GM23338 (cell line): ENCODE measurements around the gene CD34. TPM values are rescaled to one million over a fixed set of nuclear protein-coding genes. Genes with fewer than 3 reads are reported as not detected.

Experiments
- ATAC-seq: fragments of 200-7000 bp; cut with Tn5 transposase; 3 replicates; pipeline ENCODE4 v1.9.1; 2020
- DNase-seq: peaks from one replicate; pipeline ENCODE4 v3.0.0-alpha.2; 2015; ENCODE audit warnings: low spot score
- H2AFZ ChIP-seq: fragments of 200-600 bp; sonication (generic); 2 replicates; pipeline ENCODE4 v1.8.0; 2016; ENCODE audit warnings: antibody characterized with exemption, mild to moderate bottlenecking, moderate library complexity
- H3F3A ChIP-seq: fragments of 200-600 bp; sonication (generic); replicated peaks from 2 replicates; pipeline ENCODE4 v1.8.0; 2017; ENCODE audit warnings: antibody characterized with exemption, mixed run types, low read depth
- H3K27ac ChIP-seq: fragments of 200-600 bp; sonication (generic); 2 replicates; pipeline ENCODE4 v1.6.1; 2016; ENCODE audit warnings: low read depth
- H3K27me3 ChIP-seq: fragments of 200-600 bp; sonication (generic); 2 replicates; pipeline ENCODE4 v1.8.0; 2016; ENCODE audit warnings: mild to moderate bottlenecking, mixed run types, moderate library complexity; ENCODE audit not compliant: insufficient read depth
- H3K36me3 ChIP-seq: fragments of 200-600 bp; sonication (generic); 2 replicates; pipeline ENCODE4 v1.8.0; 2016; ENCODE audit warnings: mild to moderate bottlenecking; ENCODE audit not compliant: insufficient read depth
- H3K4me1 ChIP-seq: fragments of 200-600 bp; sonication (generic); 2 replicates; pipeline ENCODE4 v1.8.0; 2016; ENCODE audit warnings: mild to moderate bottlenecking, moderate library complexity; ENCODE audit not compliant: insufficient read depth
- H3K4me2 ChIP-seq: fragments of 200-600 bp; sonication (generic); 2 replicates; pipeline ENCODE4 v1.7.1; 2017; ENCODE audit warnings: mixed run types
- H3K4me3 ChIP-seq: fragments of 200-600 bp; sonication (generic); 2 replicates; pipeline ENCODE4 v1.6.1; 2016; ENCODE audit warnings: mixed run types
- H3K79me2 ChIP-seq: fragments of 200-600 bp; sonication (generic); replicated peaks from 2 replicates; pipeline ENCODE4 v1.8.0; 2017; ENCODE audit warnings: mild to moderate bottlenecking; ENCODE audit not compliant: insufficient read depth
- H3K9me2 ChIP-seq: fragments of 200-600 bp; sonication (generic); 2 replicates; pipeline ENCODE4 v1.8.0; 2017; ENCODE audit not compliant: insufficient read depth
- H4K20me1 ChIP-seq: fragments of 200-600 bp; sonication (generic); replicated peaks from 2 replicates; pipeline ENCODE4 v1.8.0; 2017; ENCODE audit warnings: mild to moderate bottlenecking; ENCODE audit not compliant: insufficient read depth
- H3K27ac Mint-ChIP-seq: 2 replicates; pipeline ENCODE4 v1.8.0; 2020; ENCODE audit warnings: inconsistent platforms, mild to moderate bottlenecking, moderate library complexity, mixed read lengths
- H3K27me3 Mint-ChIP-seq: 3 replicates; pipeline ENCODE4 v1.8.0; 2022; ENCODE audit warnings: low read depth, mild to moderate bottlenecking, moderate library complexity, mixed read lengths, inconsistent platforms; ENCODE audit not compliant: insufficient read depth, poor library complexity
- H3K36me3 Mint-ChIP-seq: 3 replicates; pipeline ENCODE4 v1.8.0; 2021; ENCODE audit warnings: low read depth, mild to moderate bottlenecking, inconsistent platforms, moderate library complexity, mixed read lengths
- H3K4me1 Mint-ChIP-seq: 3 replicates; pipeline ENCODE4 v1.8.0; 2020; ENCODE audit warnings: mild to moderate bottlenecking, inconsistent platforms, mixed read lengths
- H3K4me3 Mint-ChIP-seq: 3 replicates; pipeline ENCODE4 v1.8.0; 2021; ENCODE audit warnings: moderate library complexity, mild to moderate bottlenecking, inconsistent platforms, mixed read lengths
- H3K9me3 Mint-ChIP-seq: 3 replicates; pipeline ENCODE4 v1.8.0; 2020; ENCODE audit warnings: moderate library complexity, mild to moderate bottlenecking, inconsistent platforms, mixed read lengths
- CREB1 ChIP-seq: fragments of 250-450 bp; sonication (Bioruptor Pico); IDR thresholded peaks from 2 replicates; pipeline ENCODE4 v1.5.0; 2020; ENCODE audit warnings: low read depth, mild to moderate bottlenecking, moderate library complexity
- EZH2phosphoT487 ChIP-seq: fragments of 200-600 bp; sonication (generic); IDR thresholded peaks from one replicate; pipeline ENCODE4 v1.8.1; 2018; ENCODE audit warnings: antibody characterized with exemption; ENCODE audit not compliant: unreplicated experiment
- JUNB ChIP-seq: IDR thresholded peaks from one replicate; pipeline ENCODE4 v1.6.1; 2016; ENCODE audit warnings: antibody characterized with exemption; ENCODE audit not compliant: unreplicated experiment
- NANOG ChIP-seq: IDR thresholded peaks from 2 replicates; pipeline ENCODE4 v1.6.1; 2016; ENCODE audit warnings: antibody characterized with exemption, borderline replicate concordance
- POLR2AphosphoS5 ChIP-seq: IDR thresholded peaks from 2 replicates; pipeline ENCODE4 v1.6.1; 2016; ENCODE audit warnings: antibody characterized with exemption, low read depth
- STAT1 ChIP-seq: IDR thresholded peaks from one replicate; pipeline ENCODE4 v1.6.1; 2016; ENCODE audit warnings: antibody characterized with exemption; ENCODE audit not compliant: unreplicated experiment
- ZNF114 ChIP-seq: fragments of 250-450 bp; sonication (Bioruptor Pico); IDR thresholded peaks from 2 replicates; pipeline ENCODE4 v1.5.0; 2020; ENCODE audit warnings: mild to moderate bottlenecking, moderate library complexity
- ZNF331 ChIP-seq: fragments of 250-450 bp; sonication (Bioruptor Pico); IDR thresholded peaks from 2 replicates; pipeline ENCODE4 v1.5.0; 2020; ENCODE audit warnings: low read depth, mild to moderate bottlenecking, moderate library complexity
- polyA plus RNA-seq: library from polyadenylated mRNA; unstranded; fragments of >200 nt; fragmentation: Nextera tagmentation; extraction: Ambion mirVana; gene quantifications from 2 replicates; pipeline ENCODE4 v1.2.1, GENCODE V29; 2016
- total RNA-seq: library from RNA; depleted of rRNA; stranded (reverse); fragments of >200 nt; shearing (Covaris generic); gene quantifications from 2 replicates; pipeline ENCODE4 v1.2.3, GENCODE V29; 2014
- TF ChIP-seq, protein P1 (sequence below), 2 experiments: fragments of 200-600 bp in 1 of 2; sonication (generic) in 1 of 2; conservative IDR thresholded peaks; 2 replicates each; pipeline versions ENCODE4 v1.5.1 to v1.6.1; 2016 to 2017; ENCODE audit warnings: antibody characterized with exemption in 2 of 2, low read depth in 2 of 2, mild to moderate bottlenecking in 2 of 2, moderate library complexity in 1 of 2
- TF ChIP-seq, protein P2 (sequence below): fragments of 250-450 bp; sonication (Bioruptor Pico); IDR thresholded peaks from 2 replicates; pipeline ENCODE4 v1.5.0; 2020; ENCODE audit warnings: mild to moderate bottlenecking, moderate library complexity

CD34 gene
- total and polyA plus RNA-seq, 2 experiments from 2014 or later, result 0.07 to 0.18 TPM

DNA sequence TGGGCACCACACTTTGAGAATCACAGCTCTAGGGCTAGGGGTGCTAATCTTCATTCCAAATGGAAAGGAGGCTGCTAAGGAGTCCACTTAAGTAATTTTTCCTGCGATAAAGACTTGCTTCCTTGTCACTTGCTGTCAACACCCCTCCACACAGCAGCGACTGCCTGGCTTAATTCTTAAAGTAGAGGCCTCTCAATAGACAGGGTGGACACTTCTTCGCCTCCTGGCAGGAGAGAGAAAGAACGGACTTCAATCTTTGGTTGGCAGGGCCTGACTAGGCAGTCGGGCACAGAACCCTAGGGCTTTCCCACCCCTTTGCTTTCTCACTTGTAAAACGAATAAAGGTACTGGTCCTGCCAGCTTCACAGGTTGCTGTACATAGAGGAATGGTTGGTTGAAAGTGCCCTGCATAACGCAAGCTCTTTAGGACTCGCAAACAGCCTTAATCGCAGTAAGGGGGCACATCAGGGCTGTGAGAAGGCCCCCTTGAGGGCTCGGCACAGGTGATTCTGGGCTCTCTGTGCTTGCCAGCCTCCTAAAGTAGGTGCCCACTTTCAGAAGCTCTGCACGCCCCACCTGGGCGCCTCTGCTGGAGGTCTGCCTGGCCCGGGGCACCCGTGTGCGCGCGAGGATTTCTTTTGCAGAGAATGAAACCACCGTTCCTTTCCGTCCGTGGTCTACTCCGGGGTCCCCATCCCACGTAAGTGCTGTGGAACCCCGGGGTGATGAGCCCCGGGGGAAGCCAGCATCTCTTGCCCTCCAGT, 47.6 kb upstream of the CD34 start (continued):
- no peak for TF ChIP-seq POLR2AphosphoS5

DNA sequence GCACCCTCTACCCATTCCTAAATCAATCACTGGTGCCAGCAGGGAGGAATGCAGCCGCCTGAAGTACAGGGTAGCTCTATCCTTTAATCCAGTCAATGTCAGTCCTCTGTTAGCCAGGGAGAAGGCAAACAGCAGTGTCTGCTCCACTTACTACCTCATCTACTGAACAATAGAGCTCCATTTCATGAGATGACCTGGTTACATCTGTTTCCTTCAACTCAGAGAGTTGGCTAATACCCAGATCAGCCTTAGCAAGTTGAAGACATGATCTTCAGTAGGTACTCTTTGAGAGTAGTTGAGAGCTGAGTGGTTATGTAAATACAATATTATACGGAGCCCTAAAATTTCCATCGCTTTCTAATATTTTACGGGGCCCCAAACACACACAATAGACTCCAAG, 46.1 kb upstream of the CD34 start:
- TF ChIP-seq ZNF331 (CRISPR knock-in tag) (no peak), CREB1 (CRISPR knock-in tag) (no peak), POLR2AphosphoS5 (no peak), JUNB (no peak)
- TF ChIP-seq, protein P1, sequence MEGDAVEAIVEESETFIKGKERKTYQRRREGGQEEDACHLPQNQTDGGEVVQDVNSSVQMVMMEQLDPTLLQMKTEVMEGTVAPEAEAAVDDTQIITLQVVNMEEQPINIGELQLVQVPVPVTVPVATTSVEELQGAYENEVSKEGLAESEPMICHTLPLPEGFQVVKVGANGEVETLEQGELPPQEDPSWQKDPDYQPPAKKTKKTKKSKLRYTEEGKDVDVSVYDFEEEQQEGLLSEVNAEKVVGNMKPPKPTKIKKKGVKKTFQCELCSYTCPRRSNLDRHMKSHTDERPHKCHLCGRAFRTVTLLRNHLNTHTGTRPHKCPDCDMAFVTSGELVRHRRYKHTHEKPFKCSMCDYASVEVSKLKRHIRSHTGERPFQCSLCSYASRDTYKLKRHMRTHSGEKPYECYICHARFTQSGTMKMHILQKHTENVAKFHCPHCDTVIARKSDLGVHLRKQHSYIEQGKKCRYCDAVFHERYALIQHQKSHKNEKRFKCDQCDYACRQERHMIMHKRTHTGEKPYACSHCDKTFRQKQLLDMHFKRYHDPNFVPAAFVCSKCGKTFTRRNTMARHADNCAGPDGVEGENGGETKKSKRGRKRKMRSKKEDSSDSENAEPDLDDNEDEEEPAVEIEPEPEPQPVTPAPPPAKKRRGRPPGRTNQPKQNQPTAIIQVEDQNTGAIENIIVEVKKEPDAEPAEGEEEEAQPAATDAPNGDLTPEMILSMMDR (conservative IDR thresholded peaks at IDR 0.05; ENCODE audit: low read depth in 2 of 2), result no peak
- H3K4me1 ChIP-seq, result no peaks in the 10 kb centered on the region
- no peak for DNase-seq
- no peak overlapping the region for H3K27ac ChIP-seq
- H3K9me3 Mint-ChIP-seq, result no peaks in the 10 kb centered on the region
- H3K4me1 Mint-ChIP-seq, result peaks cover 7% of the 10 kb centered on the region; the same call in 2 of the 3 replicates
- H3F3A ChIP-seq, result no peaks in the 10 kb centered on the region
- H3K36me3 ChIP-seq, result no peaks in the 10 kb centered on the region
- no peaks in the 10 kb centered on the region for H3K79me2 ChIP-seq
- ATAC-seq, result no peak
- no peak overlapping the region for H3K4me2 ChIP-seq
- no peak overlapping the region for H3K4me3 ChIP-seq
- H3K9me2 ChIP-seq, result no peaks in the 10 kb centered on the region
- peaks cover 64% of the 10 kb centered on the region for H3K27me3 ChIP-seq
- no peak overlapping the region for H3K4me3 Mint-ChIP-seq
- peaks cover 36% of the 10 kb centered on the region for H3K27me3 Mint-ChIP-seq
- no peak overlapping the region for H3K27ac Mint-ChIP-seq
- H4K20me1 ChIP-seq, result no peaks in the 10 kb centered on the region
- no peaks in the 10 kb centered on the region for H3K36me3 Mint-ChIP-seq
- no peak overlapping the region for H2AFZ ChIP-seq

DNA sequence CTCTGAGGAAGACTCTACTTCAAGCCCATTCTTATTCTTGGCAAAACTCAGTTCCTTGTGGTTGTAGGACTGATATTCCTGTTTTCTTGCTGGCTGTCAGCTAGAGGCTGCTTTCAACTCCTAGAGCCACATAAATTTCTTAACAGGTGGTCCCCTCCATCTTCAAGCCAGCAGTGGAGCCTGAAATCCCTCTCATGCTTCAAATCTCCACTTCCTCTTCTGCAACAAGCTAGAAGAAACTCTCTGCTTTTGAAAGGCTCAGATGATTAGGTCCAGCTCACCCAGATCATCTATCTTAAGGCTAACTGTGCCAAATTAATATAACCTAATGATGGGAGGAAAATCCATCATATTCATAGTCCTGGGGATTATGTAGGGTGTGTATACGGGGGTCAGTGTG, 43.2 kb upstream of the CD34 start:
- Histone ChIP-seq H3K9me2 (no peaks in the 10 kb centered on the region), H3F3A (no peaks in the 10 kb centered on the region), H4K20me1 (no peaks in the 10 kb centered on the region), H3K4me3 (no peak overlapping the region), H3K4me2 (no peak overlapping the region), H3K79me2 (no peaks in the 10 kb centered on the region), H3K4me1 (no peaks in the 10 kb centered on the region), H3K27ac (no peak overlapping the region), H3K27me3 (peaks cover 36% of the 10 kb centered on the region), H3K36me3 (no peaks in the 10 kb centered on the region), H2AFZ (no peak overlapping the region)
- Mint-ChIP-seq H3K9me3 (no peaks in the 10 kb centered on the region), H3K27ac (no peak overlapping the region), H3K4me3 (no peak overlapping the region), H3K27me3 (peaks cover 17% of the 10 kb centered on the region), H3K4me1 (peaks cover 7% of the 10 kb centered on the region; the same call in 2 of the 3 replicates), H3K36me3 (no peaks in the 10 kb centered on the region)
- DNase-seq (no peak), ATAC-seq (no peak)
- no peak for TF ChIP-seq EZH2phosphoT487
- no peak for TF ChIP-seq ZNF114 (CRISPR knock-in tag)
- TF ChIP-seq STAT1, result no peak
- no peak for TF ChIP-seq CREB1 (CRISPR knock-in tag)
- TF ChIP-seq NANOG, result no peak
- TF ChIP-seq, protein P2, sequence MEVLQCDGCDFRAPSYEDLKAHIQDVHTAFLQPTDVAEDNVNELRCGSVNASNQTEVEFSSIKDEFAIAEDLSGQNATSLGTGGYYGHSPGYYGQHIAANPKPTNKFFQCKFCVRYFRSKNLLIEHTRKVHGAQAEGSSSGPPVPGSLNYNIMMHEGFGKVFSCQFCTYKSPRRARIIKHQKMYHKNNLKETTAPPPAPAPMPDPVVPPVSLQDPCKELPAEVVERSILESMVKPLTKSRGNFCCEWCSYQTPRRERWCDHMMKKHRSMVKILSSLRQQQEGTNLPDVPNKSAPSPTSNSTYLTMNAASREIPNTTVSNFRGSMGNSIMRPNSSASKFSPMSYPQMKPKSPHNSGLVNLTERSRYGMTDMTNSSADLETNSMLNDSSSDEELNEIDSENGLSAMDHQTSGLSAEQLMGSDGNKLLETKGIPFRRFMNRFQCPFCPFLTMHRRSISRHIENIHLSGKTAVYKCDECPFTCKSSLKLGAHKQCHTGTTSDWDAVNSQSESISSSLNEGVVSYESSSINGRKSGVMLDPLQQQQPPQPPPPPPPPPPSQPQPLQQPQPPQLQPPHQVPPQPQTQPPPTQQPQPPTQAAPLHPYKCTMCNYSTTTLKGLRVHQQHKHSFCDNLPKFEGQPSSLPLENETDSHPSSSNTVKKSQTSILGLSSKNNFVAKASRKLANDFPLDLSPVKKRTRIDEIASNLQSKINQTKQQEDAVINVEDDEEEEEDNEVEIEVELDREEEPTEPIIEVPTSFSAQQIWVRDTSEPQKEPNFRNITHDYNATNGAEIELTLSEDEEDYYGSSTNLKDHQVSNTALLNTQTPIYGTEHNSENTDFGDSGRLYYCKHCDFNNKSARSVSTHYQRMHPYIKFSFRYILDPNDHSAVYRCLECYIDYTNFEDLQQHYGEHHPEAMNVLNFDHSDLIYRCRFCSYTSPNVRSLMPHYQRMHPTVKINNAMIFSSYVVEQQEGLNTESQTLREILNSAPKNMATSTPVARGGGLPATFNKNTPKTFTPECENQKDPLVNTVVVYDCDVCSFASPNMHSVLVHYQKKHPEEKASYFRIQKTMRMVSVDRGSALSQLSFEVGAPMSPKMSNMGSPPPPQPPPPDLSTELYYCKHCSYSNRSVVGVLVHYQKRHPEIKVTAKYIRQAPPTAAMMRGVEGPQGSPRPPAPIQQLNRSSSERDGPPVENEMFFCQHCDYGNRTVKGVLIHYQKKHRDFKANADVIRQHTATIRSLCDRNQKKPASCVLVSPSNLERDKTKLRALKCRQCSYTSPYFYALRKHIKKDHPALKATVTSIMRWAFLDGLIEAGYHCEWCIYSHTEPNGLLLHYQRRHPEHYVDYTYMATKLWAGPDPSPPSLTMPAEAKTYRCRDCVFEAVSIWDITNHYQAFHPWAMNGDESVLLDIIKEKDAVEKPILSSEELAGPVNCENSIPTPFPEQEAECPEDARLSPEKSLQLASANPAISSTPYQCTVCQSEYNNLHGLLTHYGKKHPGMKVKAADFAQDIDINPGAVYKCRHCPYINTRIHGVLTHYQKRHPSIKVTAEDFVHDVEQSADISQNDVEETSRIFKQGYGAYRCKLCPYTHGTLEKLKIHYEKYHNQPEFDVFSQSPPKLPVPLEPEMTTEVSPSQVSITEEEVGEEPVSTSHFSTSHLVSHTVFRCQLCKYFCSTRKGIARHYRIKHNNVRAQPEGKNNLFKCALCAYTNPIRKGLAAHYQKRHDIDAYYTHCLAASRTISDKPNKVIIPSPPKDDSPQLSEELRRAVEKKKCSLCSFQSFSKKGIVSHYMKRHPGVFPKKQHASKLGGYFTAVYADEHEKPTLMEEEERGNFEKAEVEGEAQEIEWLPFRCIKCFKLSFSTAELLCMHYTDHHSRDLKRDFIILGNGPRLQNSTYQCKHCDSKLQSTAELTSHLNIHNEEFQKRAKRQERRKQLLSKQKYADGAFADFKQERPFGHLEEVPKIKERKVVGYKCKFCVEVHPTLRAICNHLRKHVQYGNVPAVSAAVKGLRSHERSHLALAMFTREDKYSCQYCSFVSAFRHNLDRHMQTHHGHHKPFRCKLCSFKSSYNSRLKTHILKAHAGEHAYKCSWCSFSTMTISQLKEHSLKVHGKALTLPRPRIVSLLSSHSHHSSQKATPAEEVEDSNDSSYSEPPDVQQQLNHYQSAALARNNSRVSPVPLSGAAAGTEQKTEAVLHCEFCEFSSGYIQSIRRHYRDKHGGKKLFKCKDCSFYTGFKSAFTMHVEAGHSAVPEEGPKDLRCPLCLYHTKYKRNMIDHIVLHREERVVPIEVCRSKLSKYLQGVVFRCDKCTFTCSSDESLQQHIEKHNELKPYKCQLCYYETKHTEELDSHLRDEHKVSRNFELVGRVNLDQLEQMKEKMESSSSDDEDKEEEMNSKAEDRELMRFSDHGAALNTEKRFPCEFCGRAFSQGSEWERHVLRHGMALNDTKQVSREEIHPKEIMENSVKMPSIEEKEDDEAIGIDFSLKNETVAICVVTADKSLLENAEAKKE (CRISPR knock-in tag), result no peak
- no peak for TF ChIP-seq POLR2AphosphoS5
